Measurements from ENCODE around the gene SOCS1. TPM values are rescaled to one million over a fixed set of nuclear protein-coding genes. Genes with fewer than 3 reads are reported as not detected.
A peak's percentile ranks its signal among the peaks of the same experiment; 100 is the strongest.
"Not testable (repeated sequence)": the region's sequence is repeated elsewhere in the genome, so short reads cannot be mapped to it uniquely, and the experiment has no call there.

Gene SOCS1
- total RNA-seq, 2 experiments from 2014 or later: 71.3 to 71.4 TPM

GRCh38 chr16:11301645-11302501 lies 45.9 kb upstream of the SOCS1 start:
- Histone ChIP-seq H3K27me3 (ENCODE audit: control insufficient read depth in 1 of 2, insufficient read depth in 2 of 2, low read length in 2 of 2) (no peaks in the 10 kb centered on the region), H3K4me3 (ENCODE audit: low read length) (no peak overlapping the region), H3K4me1 (ENCODE audit: insufficient read depth, low read length) (peaks cover 22% of the 10 kb centered on the region), H3K9me3 (ENCODE audit: control insufficient read depth in 1 of 2, insufficient read depth in 1 of 2, low read length in 2 of 2) (no peaks in the 10 kb centered on the region), H3K36me3 (ENCODE audit: insufficient read depth, low read length) (no peaks in the 10 kb centered on the region), H3K27ac (ENCODE audit: low read depth in 1 of 2, low read length in 2 of 2) (no peak overlapping the region)
- H3K4me1 Mint-ChIP-seq (ENCODE audit: low read depth): peaks cover 23% of the 10 kb centered on the region
- no peaks in the 10 kb centered on the region for H3K9me3 Mint-ChIP-seq
- H3K27me3 Mint-ChIP-seq: no peaks in the 10 kb centered on the region
- POLR2A ChIA-PET: no interaction called here
- no peak overlapping the region for H3K27ac Mint-ChIP-seq
- CTCF ChIA-PET: no interaction called here
- DNase-seq (no peak), ATAC-seq (ENCODE audit: poor library complexity) (no peak)
- H3K36me3 Mint-ChIP-seq (ENCODE audit: low read depth): no peaks in the 10 kb centered on the region
- no peak overlapping the region for H3K4me3 Mint-ChIP-seq
- no peak for TF ChIP-seq CTCF (IDR thresholded peaks at IDR 0.05)
- intact Hi-C loops (cut with DNase I, micrococcal nuclease): no loop called here

- Histone ChIP-seq H3K9me3 (ENCODE audit: control insufficient read depth in 1 of 2, insufficient read depth in 1 of 2, low read length in 2 of 2) (no peaks in the 10 kb centered on the region), H3K4me1 (ENCODE audit: insufficient read depth, low read length) (peaks cover 24% of the 10 kb centered on the region), H3K4me3 (ENCODE audit: low read length) (no peak overlapping the region), H3K36me3 (ENCODE audit: insufficient read depth, low read length) (no peaks in the 10 kb centered on the region), H3K27me3 (ENCODE audit: control insufficient read depth in 1 of 2, insufficient read depth in 2 of 2, low read length in 2 of 2) (no peaks in the 10 kb centered on the region), H3K27ac (ENCODE audit: low read depth in 1 of 2, low read length in 2 of 2) (no peak overlapping the region)
- no peaks in the 10 kb centered on the region for H3K27me3 Mint-ChIP-seq
- POLR2A ChIA-PET: no interaction called here
- CTCF ChIA-PET: no interaction called here
- no peak overlapping the region for H3K27ac Mint-ChIP-seq
- no peaks in the 10 kb centered on the region for H3K36me3 Mint-ChIP-seq (ENCODE audit: low read depth)
- H3K4me3 Mint-ChIP-seq: no peak overlapping the region
- no peaks in the 10 kb centered on the region for H3K9me3 Mint-ChIP-seq
- no peak for ATAC-seq (ENCODE audit: poor library complexity)
- no peak for DNase-seq
- intact Hi-C loops (cut with DNase I, micrococcal nuclease): no loop called here
- H3K4me1 Mint-ChIP-seq (ENCODE audit: low read depth): peaks cover 26% of the 10 kb centered on the region
- TF ChIP-seq CTCF (IDR thresholded peaks at IDR 0.05): no peak
Observed at GRCh38 chr16:11300560-11300892, 44.5 kb upstream of the SOCS1 start.

- Mint-ChIP-seq H3K4me1 (ENCODE audit: low read depth) (peaks cover 26% of the 10 kb centered on the region), H3K27ac (no peak overlapping the region), H3K4me3 (no peak overlapping the region), H3K27me3 (no peaks in the 10 kb centered on the region), H3K9me3 (no peaks in the 10 kb centered on the region), H3K36me3 (ENCODE audit: low read depth) (no peaks in the 10 kb centered on the region)
- Histone ChIP-seq H3K27me3 (ENCODE audit: control insufficient read depth in 1 of 2, insufficient read depth in 2 of 2, low read length in 2 of 2) (no peaks in the 10 kb centered on the region), H3K4me3 (ENCODE audit: low read length) (no peak overlapping the region), H3K9me3 (ENCODE audit: control insufficient read depth in 1 of 2, insufficient read depth in 1 of 2, low read length in 2 of 2) (no peaks in the 10 kb centered on the region), H3K27ac (ENCODE audit: low read depth in 1 of 2, low read length in 2 of 2) (no peak overlapping the region), H3K36me3 (ENCODE audit: insufficient read depth, low read length) (no peaks in the 10 kb centered on the region), H3K4me1 (ENCODE audit: insufficient read depth, low read length) (peaks cover 24% of the 10 kb centered on the region)
- POLR2A ChIA-PET: interaction anchor here (3.7 kb wide), 1 partner anchor 11 kb away, joined by 29 read pairs; no protein-coding TSS in a partner anchor
- intact Hi-C loops (cut with DNase I, micrococcal nuclease): loop anchor here in 1 of 2 experiments (5.0 kb wide), 1 partner anchor 43 kb away; the partner anchor contains the start of gene SOCS1
- DNase-seq: no peak
- no peak for ATAC-seq (ENCODE audit: poor library complexity)
- TF ChIP-seq CTCF (IDR thresholded peaks at IDR 0.05): no peak
- CTCF ChIA-PET: no interaction called here
Observed at GRCh38 chr16:11299865-11300559, 44.0 kb upstream of the SOCS1 start.

- H3K27me3 Mint-ChIP-seq; H3K27ac ChIP-seq (ENCODE audit: low read depth in 1 of 2, low read length in 2 of 2); H3K9me3 ChIP-seq (ENCODE audit: control insufficient read depth in 1 of 2, insufficient read depth in 1 of 2, low read length in 2 of 2); H3K27me3 ChIP-seq (ENCODE audit: control insufficient read depth in 1 of 2, insufficient read depth in 2 of 2, low read length in 2 of 2); H3K27ac Mint-ChIP-seq; H3K36me3 Mint-ChIP-seq (ENCODE audit: low read depth); ATAC-seq (ENCODE audit: poor library complexity); H3K4me3 ChIP-seq (ENCODE audit: low read length); H3K36me3 ChIP-seq (ENCODE audit: insufficient read depth, low read length); H3K9me3 Mint-ChIP-seq: not testable (repeated sequence)
- peaks cover 24% of the 10 kb centered on the region for H3K4me1 ChIP-seq (ENCODE audit: insufficient read depth, low read length)
- Mint-ChIP-seq H3K4me3 (peak overlapping the region; percentile 36), H3K4me1 (ENCODE audit: low read depth) (peaks cover 26% of the 10 kb centered on the region)
- POLR2A ChIA-PET: interaction anchor here (0.8 to 3.7 kb wide), 3 partner anchors 12 to 43 kb away, joined by 3 to 47 read pairs (median 29); partner anchors contain the start of gene SOCS1
- intact Hi-C loops (cut with DNase I, micrococcal nuclease): loop anchor here in 1 of 2 experiments (5.0 kb wide), 1 partner anchor 42 kb away; the partner anchor contains the start of gene SOCS1
- CTCF ChIA-PET: interaction anchor here (1.6 to 2.5 kb wide), 3 partner anchors 43 to 335 kb away, joined by 4 to 14 read pairs (median 9); partner anchors contain the start of gene SOCS1
- peak in 3 of 14 experiments; percentile 8 to 27 (median 22) for DNase-seq
Observed at GRCh38 chr16:11298950-11299547, 43.0 kb upstream of the SOCS1 start.

Data from CD4-positive, alpha-beta T cell (primary cell).